H1 (cell line): Measurements from ENCODE around the gene TGFB1. TPM values are rescaled to one million over a fixed set of nuclear protein-coding genes. Genes with fewer than 3 reads are reported as not detected.
"Not testable (repeated sequence)": the region's sequence is repeated elsewhere in the genome, so short reads cannot be mapped to it uniquely, and the experiment has no call there.

Experiments used
- CTCF ChIA-PET: fragments of 300-600 bp; sonication (Branson Sonifier 250); formaldehyde crosslinking; loops from one replicate; lab custom pipeline; 2021; ENCODE audit not compliant: partially characterized antibody; lab: Charles Lee
- POLR2A ChIA-PET: fragments of 300-600 bp; sonication (Branson Sonifier 250); formaldehyde crosslinking; loops from one replicate; lab custom pipeline; 2021; ENCODE audit warnings: inconsistent platforms; ENCODE audit not compliant: partially characterized antibody; lab: Charles Lee
- DNase-seq, 2 experiments: peaks; one replicate each; pipeline versions ENCODE4 v3.0.0 to v3.0.0-alpha.2; 2010 to 2022; ENCODE audit warnings: low spot score in 2 of 2, low read depth in 1 of 2, mixed read lengths in 1 of 2
- FAIRE-seq: peaks from 2 replicates; lab custom pipeline; 2011; peaks lifted over from hg19 to GRCh38; lab: Jason Lieb, UNC
- H2AFZ ChIP-seq: 2 replicates; pipeline ENCODE4 v1.8.1; 2012; ENCODE audit warnings: low read length, inconsistent platforms
- H2AK5ac ChIP-seq: 2 replicates; pipeline ENCODE4 v1.6.1; 2013; ENCODE audit warnings: low read depth, low read length
- H2BK120ac ChIP-seq: replicated peaks from 2 replicates; pipeline ENCODE3; 2013; ENCODE audit warnings: low read depth, low read length, inconsistent platforms
- H2BK12ac ChIP-seq: 2 replicates; pipeline ENCODE4 v1.6.1; 2013; ENCODE audit warnings: low read depth, low read length
- H2BK15ac ChIP-seq: 2 replicates; pipeline ENCODE4 v1.6.1; 2013; ENCODE audit warnings: low read length
- H2BK20ac ChIP-seq: 2 replicates; pipeline ENCODE4 v1.6.1; 2013; ENCODE audit warnings: low read length
- H2BK5ac ChIP-seq: 2 replicates; pipeline ENCODE4 v1.6.1; 2013; ENCODE audit warnings: low read depth, low read length
- H3K14ac ChIP-seq: 2 replicates; pipeline ENCODE4 v1.6.1; 2013; ENCODE audit warnings: inconsistent platforms; ENCODE audit not compliant: insufficient read length
- H3K18ac ChIP-seq: 2 replicates; pipeline ENCODE4 v1.6.1; 2013; ENCODE audit warnings: low read length; ENCODE audit errors: extremely low read depth
- H3K23ac ChIP-seq: 2 replicates; pipeline ENCODE4 v1.6.1; 2013; ENCODE audit warnings: inconsistent platforms; ENCODE audit not compliant: insufficient read length
- H3K23me2 ChIP-seq: 2 replicates; pipeline ENCODE4 v1.6.1; 2013; ENCODE audit warnings: low read depth, low read length
- H3K27ac ChIP-seq: 2 replicates; pipeline ENCODE4 v1.6.1; 2011; ENCODE audit warnings: low read depth, low read length, inconsistent platforms
- H3K27me3 ChIP-seq, 4 experiments: replicated peaks in 1 of 4; 1 replicate in 1 of 4; 2 replicates in 3 of 4; pipeline versions ENCODE4 v1.6.1 to v1.8.1; 2011 to 2013; ENCODE audit warnings: low read length in 3 of 4, mild to moderate bottlenecking in 3 of 4, inconsistent platforms in 2 of 4, mixed read lengths in 2 of 4, moderate library complexity in 1 of 4; ENCODE audit not compliant: control insufficient read depth in 3 of 4, insufficient read depth in 3 of 4; ENCODE audit errors: extremely low read depth in 1 of 4
- H3K36me3 ChIP-seq, 4 experiments: 2 replicates each; pipeline versions ENCODE4 v1.6.1 to v1.8.1; 2011 to 2013; ENCODE audit warnings: mild to moderate bottlenecking in 4 of 4, low read length in 3 of 4, moderate library complexity in 2 of 4, control low read depth in 1 of 4, inconsistent platforms in 1 of 4; ENCODE audit not compliant: insufficient read depth in 4 of 4, control insufficient read depth in 2 of 4
- H3K4ac ChIP-seq: replicated peaks from 2 replicates; pipeline ENCODE3; 2013; ENCODE audit warnings: low read length, low read depth, mixed read lengths, inconsistent platforms; ENCODE audit not compliant: insufficient read length
- H3K4me1 ChIP-seq, 4 experiments: replicated peaks in 1 of 4; 1 replicate in 1 of 4; 2 replicates in 3 of 4; pipeline versions ENCODE4 v1.6.1 to v1.8.1; 2011 to 2013; ENCODE audit warnings: low read length in 3 of 4, inconsistent platforms in 2 of 4, mixed read lengths in 1 of 4; ENCODE audit not compliant: insufficient read depth in 4 of 4, control insufficient read depth in 3 of 4
- H3K4me2 ChIP-seq, 2 experiments: 2 replicates each; pipeline versions ENCODE4 v1.6.1 to v1.8.1; 2011 to 2013; ENCODE audit warnings: low read depth in 2 of 2, low read length in 2 of 2, control low read depth in 1 of 2, inconsistent platforms in 1 of 2, mild to moderate bottlenecking in 1 of 2; ENCODE audit not compliant: insufficient read depth in 1 of 2
- H3K4me3 ChIP-seq, 4 experiments: fragments of 200-600, 300-600 bp in 1 of 4; sonication (generic), shearing (Covaris generic), sonication (Bioruptor Twin) in 1 of 4; 2 replicates each; pipeline versions ENCODE4 v1.5.1 to v1.8.1; 2011 to 2016; ENCODE audit warnings: low read length in 4 of 4, low read depth in 3 of 4, control low read depth in 2 of 4, inconsistent platforms in 2 of 4, mild to moderate bottlenecking in 2 of 4, mixed read lengths in 1 of 4, moderate library complexity in 1 of 4; ENCODE audit not compliant: insufficient read depth in 2 of 4; ENCODE audit errors: extremely low read depth in 1 of 4
- H3K56ac ChIP-seq: replicated peaks from 2 replicates; pipeline ENCODE3; 2013; ENCODE audit warnings: low read depth, mild to moderate bottlenecking, mixed read lengths, low read length, inconsistent platforms; ENCODE audit not compliant: insufficient read length
- H3K79me1 ChIP-seq: 2 replicates; pipeline ENCODE4 v1.6.1; 2013; ENCODE audit warnings: low read depth, low read length, control low read depth
- H3K79me2 ChIP-seq, 2 experiments: 2 replicates each; pipeline versions ENCODE4 v1.6.1 to v1.8.1; 2012 to 2013; ENCODE audit warnings: low read length in 2 of 2, mild to moderate bottlenecking in 2 of 2, inconsistent platforms in 1 of 2; ENCODE audit not compliant: insufficient read depth in 2 of 2, control insufficient read depth in 1 of 2
- H3K9ac ChIP-seq, 4 experiments: replicated peaks in 1 of 4; 1 replicate in 1 of 4; 2 replicates in 3 of 4; pipeline versions ENCODE4 v1.6.1 to v1.8.1; 2011 to 2013; ENCODE audit warnings: low read depth in 3 of 4, low read length in 3 of 4, control low read depth in 2 of 4, mild to moderate bottlenecking in 2 of 4, moderate library complexity in 2 of 4, inconsistent platforms in 1 of 4; ENCODE audit errors: extremely low read depth in 1 of 4
- H3K9me3 ChIP-seq, 2 experiments: 2 replicates each; pipeline versions ENCODE4 v1.6.1 to v1.8.1; 2012 to 2013; ENCODE audit warnings: mild to moderate bottlenecking in 2 of 2, moderate library complexity in 2 of 2, control low read depth in 1 of 2, inconsistent platforms in 1 of 2, low read depth in 1 of 2, low read length in 1 of 2, mixed read lengths in 1 of 2; ENCODE audit not compliant: insufficient read depth in 2 of 2
- H4K20me1 ChIP-seq, 2 experiments: replicated peaks in 1 of 2; 2 replicates each; pipeline versions ENCODE3 to v1.8.1; 2011 to 2013; ENCODE audit warnings: inconsistent platforms in 2 of 2, low read length in 2 of 2, mild to moderate bottlenecking in 1 of 2; ENCODE audit not compliant: insufficient read depth in 2 of 2, control insufficient read depth in 1 of 2
- H4K5ac ChIP-seq: 2 replicates; pipeline ENCODE4 v1.6.1; 2013; ENCODE audit warnings: low read length, low read depth, mixed read lengths, inconsistent platforms; ENCODE audit not compliant: insufficient read length
- H4K8ac ChIP-seq: 2 replicates; pipeline ENCODE4 v1.8.0; 2013; ENCODE audit warnings: mild to moderate bottlenecking, moderate library complexity, low read length, inconsistent platforms; ENCODE audit not compliant: insufficient read depth; ENCODE audit errors: extremely low read depth
- H4K91ac ChIP-seq: replicated peaks from 2 replicates; pipeline ENCODE3; 2013; ENCODE audit warnings: low read length, mixed read lengths, inconsistent platforms; ENCODE audit not compliant: insufficient read length
- WGBS, 2 experiments: shearing (Covaris generic) in 1 of 2; methylation state at CpG; one replicate each; pipeline versions ENCODE4 v1.1.6 to v1.1.7; 2013 to 2015; ENCODE audit warnings: low lambda C conversion rate in 2 of 2, mixed read lengths in 2 of 2, inconsistent platforms in 1 of 2, low coverage in 1 of 2, missing lambda C conversion rate in 1 of 2; ENCODE audit not compliant: insufficient replicate concordance in 2 of 2, insufficient coverage in 1 of 2, insufficient read length in 1 of 2; ENCODE audit errors: extremely low coverage in 1 of 2, missing lambda C conversion rate in 1 of 2; 5-methylcytosine and 5-hydroxymethylcytosine counted together
- polyA plus RNA-seq, 7 experiments: library from polyadenylated mRNA; depleted of rRNA in 3 of 7; stranded (reverse) in 5 of 7; unstranded in 2 of 7; fragments of >200 nt in 5 of 7; fragments of 200-250 nt in 2 of 7; gene quantifications; 1 replicate in 5 of 7; 2 replicates in 1 of 7; 4 replicates in 1 of 7; pipeline versions ENCODE4 v1.2.1 to v1.2.3, GENCODE V29; 2011 to 2013; ENCODE audit warnings: missing spikeins in 2 of 7, mixed read lengths in 2 of 7
- total RNA-seq: library from RNA; stranded (reverse); fragmentation: NEBNext Ultra II Directional; extraction: Animal tissue kit (Norgen Biotek cat#: 25700); gene quantifications from 2 replicates; pipeline ENCODE4 v1.2.1, GENCODE V29; 2021

The TGFB1 gene
- total and polyA plus RNA-seq, 2 of the 8 experiments (the other 6 are each of a cell fraction or from before 2014, with no cell fraction given): 1.7 to 10.6 TPM

- not testable (repeated sequence) for H3K14ac ChIP-seq, H3K4ac ChIP-seq, H2BK20ac ChIP-seq, H3K56ac ChIP-seq, H3K9ac ChIP-seq, H2AK5ac ChIP-seq, H4K20me1 ChIP-seq, H3K4me3 ChIP-seq, H2BK5ac ChIP-seq, H3K23ac ChIP-seq, H4K5ac ChIP-seq, H2BK15ac ChIP-seq, H3K4me2 ChIP-seq, H3K23me2 ChIP-seq, H3K36me3 ChIP-seq, H3K27me3 ChIP-seq, H2BK120ac ChIP-seq, H4K8ac ChIP-seq, FAIRE-seq, H4K91ac ChIP-seq, H2AFZ ChIP-seq, H3K79me2 ChIP-seq, H3K9me3 ChIP-seq, H3K18ac ChIP-seq, DNase-seq, H3K79me1 ChIP-seq, H3K4me1 ChIP-seq, H2BK12ac ChIP-seq, H3K27ac ChIP-seq
- CTCF ChIA-PET: interaction anchor here (1.1 kb wide), 2 partner anchors 13 to 189 kb away, joined by 3 read pairs; no protein-coding TSS in a partner anchor
- 93% methylated on average over 8 of the region's 8 CpGs; no CpG with 5 or more reads in 1 of the 2 experiments for WGBS, 2 experiments
- POLR2A ChIA-PET: interaction anchor here (0.6 to 2.4 kb wide), 4 partner anchors 8 to 148 kb away, joined by 3 to 7 read pairs (median 3); no protein-coding TSS in a partner anchor
These were observed 27.8 kb upstream of the TGFB1 start for GRCh38 chr19:41381536-41381935.
